Measurements from ENCODE around the gene CIC.

The CIC gene

GRCh38 chr19:42316223-42317211 lies 47.5 kb downstream of the CIC start:
- in situ Hi-C loops (cut with HindIII; ENCODE audit: low sequenced_read_pairs): no loop called here
- TF ChIP-seq CTCF (IDR thresholded peaks at IDR 0.05; ENCODE audit: low read depth, low read length): no peak
- DNase-seq (ENCODE audit: low read depth, low spot score): no peak
- no peak overlapping the region for H3K4me3 ChIP-seq (ENCODE audit: low read depth, low read length)

- no peak for DNase-seq (ENCODE audit: low read depth, low spot score)
- in situ Hi-C loops (cut with HindIII; ENCODE audit: low sequenced_read_pairs): no loop called here
- no peak for TF ChIP-seq CTCF (IDR thresholded peaks at IDR 0.05; ENCODE audit: low read depth, low read length)
- no peak overlapping the region for H3K4me3 ChIP-seq (ENCODE audit: low read depth, low read length)
Measured at GRCh38 chr19:42317535-42317934, 48.5 kb downstream of the CIC start.

GRCh38 chr19:42322305-42322704 lies 53.3 kb downstream of the CIC start:
- in situ Hi-C loops (cut with HindIII; ENCODE audit: low sequenced_read_pairs): no loop called here
- no peak for DNase-seq (ENCODE audit: low read depth, low spot score)
- TF ChIP-seq CTCF (IDR thresholded peaks at IDR 0.05; ENCODE audit: low read depth, low read length): no peak
- H3K4me3 ChIP-seq (ENCODE audit: low read depth, low read length): no peak overlapping the region

GRCh38 chr19:42323473-42323851 lies 54.4 kb downstream of the CIC start:
- in situ Hi-C loops (cut with HindIII; ENCODE audit: low sequenced_read_pairs): no loop called here
- no peak for DNase-seq (ENCODE audit: low read depth, low spot score)
- TF ChIP-seq CTCF (IDR thresholded peaks at IDR 0.05; ENCODE audit: low read depth, low read length): no peak
- H3K4me3 ChIP-seq (ENCODE audit: low read depth, low read length): no peak overlapping the region

- DNase-seq (ENCODE audit: low read depth, low spot score): no peak
- no peak for TF ChIP-seq CTCF (IDR thresholded peaks at IDR 0.05; ENCODE audit: low read depth, low read length)
- in situ Hi-C loops (cut with HindIII; ENCODE audit: low sequenced_read_pairs): no loop called here
- no peak overlapping the region for H3K4me3 ChIP-seq (ENCODE audit: low read depth, low read length)
Measured at GRCh38 chr19:42323852-42324654, 55.0 kb downstream of the CIC start.

- peak overlapping the region; percentile 1 for H3K4me3 ChIP-seq (ENCODE audit: low read depth, low read length)
- DNase-seq (ENCODE audit: low read depth, low spot score): no peak
- no peak for TF ChIP-seq CTCF (IDR thresholded peaks at IDR 0.05; ENCODE audit: low read depth, low read length)
- in situ Hi-C loops (cut with HindIII; ENCODE audit: low sequenced_read_pairs): no loop called here
Measured at GRCh38 chr19:42324655-42325307, 55.7 kb downstream of the CIC start.
